Skeletal muscle satellite cell (primary cell): ENCODE results near the gene NSG2.

ENCODE experiments used
- H3K27me3 ChIP-seq: 2 replicates; pipeline ENCODE4 v1.7.0; 2013; ENCODE audit warnings: low read length; ENCODE audit not compliant: control insufficient read depth, insufficient read depth
- H3K36me3 ChIP-seq: 2 replicates; pipeline ENCODE4 v1.7.0; 2013; ENCODE audit warnings: mild to moderate bottlenecking, control low read depth, low read length; ENCODE audit not compliant: insufficient read depth
- H3K4me1 ChIP-seq: 2 replicates; pipeline ENCODE4 v1.7.0; 2013; ENCODE audit warnings: low read length; ENCODE audit not compliant: control insufficient read depth, insufficient read depth
- H3K4me2 ChIP-seq: 2 replicates; pipeline ENCODE4 v1.7.0; 2013; ENCODE audit warnings: mild to moderate bottlenecking, low read length
- H3K4me3 ChIP-seq: 2 replicates; pipeline ENCODE4 v1.7.0; 2013; ENCODE audit warnings: low read length
- H3K9ac ChIP-seq: 2 replicates; pipeline ENCODE4 v1.7.0; 2013; ENCODE audit warnings: mild to moderate bottlenecking, low read depth, low read length, moderate library complexity
- H3K9me3 ChIP-seq: replicated peaks from 2 replicates; pipeline ENCODE4 v1.7.0; 2013; ENCODE audit warnings: mild to moderate bottlenecking, control low read depth, low read length

NSG2 gene

DNA sequence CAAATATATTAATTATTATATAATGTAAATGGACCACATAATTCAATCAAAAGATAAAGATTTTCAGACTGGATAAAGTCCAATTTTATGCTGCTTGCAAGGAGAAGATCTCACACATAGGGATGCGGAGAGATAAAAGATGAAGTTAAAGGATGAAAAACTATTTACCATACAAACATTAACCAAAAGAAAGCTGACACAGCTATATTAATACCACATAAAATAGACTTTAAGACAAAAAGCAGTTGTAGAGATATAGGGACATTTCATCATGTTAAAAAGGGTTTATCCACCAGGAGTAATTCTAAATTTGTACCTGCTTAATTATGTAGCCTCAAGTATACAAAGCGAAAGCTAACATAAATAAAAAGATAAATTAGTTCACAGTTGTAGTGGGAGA is 15.2 kb upstream of the NSG2 start:
- no peaks in the 10 kb centered on the region for H3K27me3 ChIP-seq
- no peaks in the 10 kb centered on the region for H3K4me1 ChIP-seq
- H3K4me3 ChIP-seq = no peak overlapping the region
- no peaks in the 10 kb centered on the region for H3K9me3 ChIP-seq
- no peaks in the 10 kb centered on the region for H3K36me3 ChIP-seq
- H3K9ac ChIP-seq = no peak overlapping the region
- no peak overlapping the region for H3K4me2 ChIP-seq

GRCh38 chr5:174044466-174045254 is 846 bp upstream of the NSG2 start:
- H3K4me2 ChIP-seq = no peak overlapping the region
- H3K36me3 ChIP-seq = no peaks in the 10 kb centered on the region
- no peak overlapping the region for H3K9ac ChIP-seq
- no peaks in the 10 kb centered on the region for H3K4me1 ChIP-seq
- H3K9me3 ChIP-seq = no peaks in the 10 kb centered on the region
- H3K4me3 ChIP-seq = no peak overlapping the region
- no peaks in the 10 kb centered on the region for H3K27me3 ChIP-seq

- no peaks in the 10 kb centered on the region for H3K27me3 ChIP-seq
- H3K4me2 ChIP-seq = no peak overlapping the region
- H3K9me3 ChIP-seq = no peaks in the 10 kb centered on the region
- H3K36me3 ChIP-seq = no peaks in the 10 kb centered on the region
- no peaks in the 10 kb centered on the region for H3K4me1 ChIP-seq
- H3K9ac ChIP-seq = no peak overlapping the region
- no peak overlapping the region for H3K4me3 ChIP-seq
These were observed 1.1 kb downstream of the NSG2 start for GRCh38 chr5:174046558-174046957.

- H3K9ac ChIP-seq = no peak overlapping the region
- H3K27me3 ChIP-seq = no peaks in the 10 kb centered on the region
- no peaks in the 10 kb centered on the region for H3K9me3 ChIP-seq
- H3K4me1 ChIP-seq = no peaks in the 10 kb centered on the region
- H3K36me3 ChIP-seq = no peaks in the 10 kb centered on the region
- no peak overlapping the region for H3K4me3 ChIP-seq
- no peak overlapping the region for H3K4me2 ChIP-seq
These were observed 2.1 kb downstream of the NSG2 start for GRCh38 chr5:174047472-174048099.

- H3K4me2 ChIP-seq = no peak overlapping the region
- no peak overlapping the region for H3K9ac ChIP-seq
- no peaks in the 10 kb centered on the region for H3K9me3 ChIP-seq
- no peaks in the 10 kb centered on the region for H3K27me3 ChIP-seq
- H3K4me3 ChIP-seq = no peak overlapping the region
- H3K4me1 ChIP-seq = no peaks in the 10 kb centered on the region
- H3K36me3 ChIP-seq = no peaks in the 10 kb centered on the region
These were observed 7.1 kb downstream of the NSG2 start for GRCh38 chr5:174052636-174053035.

DNA sequence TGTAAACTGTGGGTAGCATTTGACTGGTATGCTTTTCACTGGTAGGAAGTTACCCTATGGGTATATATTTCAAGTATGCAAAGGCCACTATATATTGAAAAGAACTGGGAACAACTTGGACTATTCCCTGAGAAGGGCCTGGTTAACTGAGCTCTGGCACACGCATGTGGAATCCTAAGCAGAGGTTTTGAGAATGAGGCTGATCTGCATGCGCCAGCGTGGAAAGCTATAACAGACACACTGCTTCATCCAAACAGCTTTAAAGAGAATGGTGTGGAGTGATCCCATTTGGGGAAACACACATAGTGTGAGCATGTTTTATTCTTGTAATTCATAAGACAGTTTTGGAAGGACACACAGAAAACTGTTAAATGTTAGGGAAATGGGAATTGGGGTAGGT is 8.4 kb downstream of the NSG2 start:
- H3K4me1 ChIP-seq = no peaks in the 10 kb centered on the region
- no peaks in the 10 kb centered on the region for H3K9me3 ChIP-seq
- no peak overlapping the region for H3K4me2 ChIP-seq

GRCh38 chr5:174056064-174056847 is 10.8 kb downstream of the NSG2 start:
- H3K36me3 ChIP-seq = no peaks in the 10 kb centered on the region
- no peak overlapping the region for H3K9ac ChIP-seq
- no peaks in the 10 kb centered on the region for H3K27me3 ChIP-seq
- H3K4me1 ChIP-seq = no peaks in the 10 kb centered on the region
- H3K9me3 ChIP-seq = no peaks in the 10 kb centered on the region
- no peak overlapping the region for H3K4me2 ChIP-seq
- no peak overlapping the region for H3K4me3 ChIP-seq

More for the DNA sequence above, 8.4 kb downstream of the NSG2 start:
- H3K9ac ChIP-seq = no peak overlapping the region
- H3K4me3 ChIP-seq = no peak overlapping the region
- no peaks in the 10 kb centered on the region for H3K27me3 ChIP-seq
- no peaks in the 10 kb centered on the region for H3K36me3 ChIP-seq

DNA sequence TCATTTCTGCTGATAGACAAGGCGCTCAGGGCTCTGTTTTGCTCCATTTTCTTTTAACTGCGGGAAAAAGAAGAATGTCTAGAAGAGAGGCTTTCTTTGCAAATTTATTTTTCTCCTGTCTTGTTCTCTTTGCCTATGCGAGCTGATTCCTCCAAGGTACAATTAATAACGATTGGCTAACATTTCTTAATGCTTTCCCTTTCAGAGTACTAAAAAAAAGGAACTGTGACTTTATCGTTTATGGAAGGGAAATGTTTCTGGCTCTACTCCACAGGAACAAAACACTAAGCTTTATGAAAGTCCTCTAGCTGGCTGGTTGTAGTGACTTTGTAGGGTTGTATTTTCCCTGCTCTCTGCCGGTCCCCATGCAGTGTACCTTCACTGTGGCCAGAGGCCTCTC is 11.7 kb downstream of the NSG2 start:
- Histone ChIP-seq H3K9me3 (no peaks in the 10 kb centered on the region), H3K4me1 (no peaks in the 10 kb centered on the region), H3K4me3 (no peak overlapping the region), H3K9ac (no peak overlapping the region), H3K36me3 (no peaks in the 10 kb centered on the region), H3K4me2 (no peak overlapping the region), H3K27me3 (no peaks in the 10 kb centered on the region)

DNA sequence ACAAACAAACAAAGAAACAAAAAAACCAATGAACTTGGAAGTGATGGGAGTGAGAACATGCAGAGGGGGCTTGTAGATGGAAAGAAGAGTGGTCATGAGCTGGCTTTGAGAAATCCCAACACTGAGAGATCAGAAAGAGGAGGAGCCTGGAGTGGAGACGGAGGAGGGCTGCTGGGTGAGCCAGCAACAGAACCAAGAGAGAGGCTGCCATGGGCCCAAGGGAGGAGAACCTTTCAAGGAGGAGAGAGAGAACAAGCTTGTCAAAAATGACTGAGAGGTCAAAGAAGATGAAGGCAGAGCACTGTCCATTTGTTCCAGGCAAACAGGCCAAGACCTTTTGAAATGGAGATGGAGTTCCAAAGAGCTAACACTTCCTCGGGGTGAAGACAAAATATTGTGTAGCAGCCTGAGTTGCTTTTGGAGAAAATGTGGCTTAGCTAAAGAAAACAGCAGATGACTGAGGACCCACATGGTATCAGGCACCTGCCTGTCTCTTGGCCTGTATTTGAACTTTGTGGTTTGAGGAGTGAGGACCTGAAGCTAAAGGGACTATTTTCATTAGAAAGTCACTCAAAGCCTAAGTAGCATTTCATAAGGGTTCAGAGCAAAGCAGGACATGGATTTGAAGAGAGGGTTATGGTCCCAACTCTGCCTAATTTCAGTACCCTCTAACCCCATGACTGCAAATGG is 13.1 kb downstream of the NSG2 start:
- H3K9ac ChIP-seq = no peak overlapping the region
- H3K4me2 ChIP-seq = no peak overlapping the region
- no peaks in the 10 kb centered on the region for H3K27me3 ChIP-seq
- H3K9me3 ChIP-seq = no peaks in the 10 kb centered on the region
- H3K4me3 ChIP-seq = no peak overlapping the region
- no peaks in the 10 kb centered on the region for H3K4me1 ChIP-seq
- H3K36me3 ChIP-seq = no peaks in the 10 kb centered on the region

GRCh38 chr5:174059247-174059646 is 13.7 kb downstream of the NSG2 start:
- no peaks in the 10 kb centered on the region for H3K36me3 ChIP-seq
- no peak overlapping the region for H3K4me3 ChIP-seq
- H3K9me3 ChIP-seq = no peaks in the 10 kb centered on the region
- H3K4me2 ChIP-seq = no peak overlapping the region
- H3K9ac ChIP-seq = no peak overlapping the region
- no peaks in the 10 kb centered on the region for H3K4me1 ChIP-seq
- no peaks in the 10 kb centered on the region for H3K27me3 ChIP-seq

- Histone ChIP-seq H3K9ac (no peak overlapping the region), H3K9me3 (no peaks in the 10 kb centered on the region), H3K36me3 (no peaks in the 10 kb centered on the region), H3K4me3 (no peak overlapping the region), H3K27me3 (no peaks in the 10 kb centered on the region), H3K4me1 (no peaks in the 10 kb centered on the region), H3K4me2 (no peak overlapping the region)
These were observed 17.7 kb downstream of the NSG2 start for GRCh38 chr5:174063082-174063756.
